H1 (cell line): ENCODE measurements around the gene SPRN. TPM values are rescaled to one million over a fixed set of nuclear protein-coding genes. Genes with fewer than 3 reads are reported as not detected.

Experiments used
- CTCF ChIA-PET: fragments of 300-600 bp; sonication (Branson Sonifier 250); formaldehyde crosslinking; loops from one replicate; lab custom pipeline; 2021; ENCODE audit not compliant: partially characterized antibody; lab: Charles Lee
- POLR2A ChIA-PET: fragments of 300-600 bp; sonication (Branson Sonifier 250); formaldehyde crosslinking; loops from one replicate; lab custom pipeline; 2021; ENCODE audit warnings: inconsistent platforms; ENCODE audit not compliant: partially characterized antibody; lab: Charles Lee
- DNase-seq, 2 experiments: peaks; one replicate each; pipeline versions ENCODE4 v3.0.0 to v3.0.0-alpha.2; 2010 to 2022; ENCODE audit warnings: low spot score in 2 of 2, low read depth in 1 of 2, mixed read lengths in 1 of 2
- FAIRE-seq: peaks from 2 replicates; lab custom pipeline; 2011; peaks lifted over from hg19 to GRCh38; lab: Jason Lieb, UNC
- H2AFZ ChIP-seq: 2 replicates; pipeline ENCODE4 v1.8.1; 2012; ENCODE audit warnings: low read length, inconsistent platforms
- H2AK5ac ChIP-seq: 2 replicates; pipeline ENCODE4 v1.6.1; 2013; ENCODE audit warnings: low read depth, low read length
- H2BK120ac ChIP-seq: replicated peaks from 2 replicates; pipeline ENCODE3; 2013; ENCODE audit warnings: low read depth, low read length, inconsistent platforms
- H2BK12ac ChIP-seq: 2 replicates; pipeline ENCODE4 v1.6.1; 2013; ENCODE audit warnings: low read depth, low read length
- H2BK15ac ChIP-seq: 2 replicates; pipeline ENCODE4 v1.6.1; 2013; ENCODE audit warnings: low read length
- H2BK20ac ChIP-seq: 2 replicates; pipeline ENCODE4 v1.6.1; 2013; ENCODE audit warnings: low read length
- H2BK5ac ChIP-seq: 2 replicates; pipeline ENCODE4 v1.6.1; 2013; ENCODE audit warnings: low read depth, low read length
- H3K14ac ChIP-seq: 2 replicates; pipeline ENCODE4 v1.6.1; 2013; ENCODE audit warnings: inconsistent platforms; ENCODE audit not compliant: insufficient read length
- H3K18ac ChIP-seq: 2 replicates; pipeline ENCODE4 v1.6.1; 2013; ENCODE audit warnings: low read length; ENCODE audit errors: extremely low read depth
- H3K23ac ChIP-seq: 2 replicates; pipeline ENCODE4 v1.6.1; 2013; ENCODE audit warnings: inconsistent platforms; ENCODE audit not compliant: insufficient read length
- H3K23me2 ChIP-seq: 2 replicates; pipeline ENCODE4 v1.6.1; 2013; ENCODE audit warnings: low read depth, low read length
- H3K27ac ChIP-seq: 2 replicates; pipeline ENCODE4 v1.6.1; 2011; ENCODE audit warnings: low read depth, low read length, inconsistent platforms
- H3K27me3 ChIP-seq, 4 experiments: replicated peaks in 1 of 4; 1 replicate in 1 of 4; 2 replicates in 3 of 4; pipeline versions ENCODE4 v1.6.1 to v1.8.1; 2011 to 2013; ENCODE audit warnings: low read length in 3 of 4, mild to moderate bottlenecking in 3 of 4, inconsistent platforms in 2 of 4, mixed read lengths in 2 of 4, moderate library complexity in 1 of 4; ENCODE audit not compliant: control insufficient read depth in 3 of 4, insufficient read depth in 3 of 4; ENCODE audit errors: extremely low read depth in 1 of 4
- H3K36me3 ChIP-seq, 4 experiments: 2 replicates each; pipeline versions ENCODE4 v1.6.1 to v1.8.1; 2011 to 2013; ENCODE audit warnings: mild to moderate bottlenecking in 4 of 4, low read length in 3 of 4, moderate library complexity in 2 of 4, control low read depth in 1 of 4, inconsistent platforms in 1 of 4; ENCODE audit not compliant: insufficient read depth in 4 of 4, control insufficient read depth in 2 of 4
- H3K4ac ChIP-seq: replicated peaks from 2 replicates; pipeline ENCODE3; 2013; ENCODE audit warnings: low read length, low read depth, mixed read lengths, inconsistent platforms; ENCODE audit not compliant: insufficient read length
- H3K4me1 ChIP-seq, 4 experiments: replicated peaks in 1 of 4; 1 replicate in 1 of 4; 2 replicates in 3 of 4; pipeline versions ENCODE4 v1.6.1 to v1.8.1; 2011 to 2013; ENCODE audit warnings: low read length in 3 of 4, inconsistent platforms in 2 of 4, mixed read lengths in 1 of 4; ENCODE audit not compliant: insufficient read depth in 4 of 4, control insufficient read depth in 3 of 4
- H3K4me2 ChIP-seq, 2 experiments: 2 replicates each; pipeline versions ENCODE4 v1.6.1 to v1.8.1; 2011 to 2013; ENCODE audit warnings: low read depth in 2 of 2, low read length in 2 of 2, control low read depth in 1 of 2, inconsistent platforms in 1 of 2, mild to moderate bottlenecking in 1 of 2; ENCODE audit not compliant: insufficient read depth in 1 of 2
- H3K4me3 ChIP-seq, 4 experiments: fragments of 200-600, 300-600 bp in 1 of 4; sonication (generic), shearing (Covaris generic), sonication (Bioruptor Twin) in 1 of 4; 2 replicates each; pipeline versions ENCODE4 v1.5.1 to v1.8.1; 2011 to 2016; ENCODE audit warnings: low read length in 4 of 4, low read depth in 3 of 4, control low read depth in 2 of 4, inconsistent platforms in 2 of 4, mild to moderate bottlenecking in 2 of 4, mixed read lengths in 1 of 4, moderate library complexity in 1 of 4; ENCODE audit not compliant: insufficient read depth in 2 of 4; ENCODE audit errors: extremely low read depth in 1 of 4
- H3K56ac ChIP-seq: replicated peaks from 2 replicates; pipeline ENCODE3; 2013; ENCODE audit warnings: low read depth, mild to moderate bottlenecking, mixed read lengths, low read length, inconsistent platforms; ENCODE audit not compliant: insufficient read length
- H3K79me1 ChIP-seq: 2 replicates; pipeline ENCODE4 v1.6.1; 2013; ENCODE audit warnings: low read depth, low read length, control low read depth
- H3K79me2 ChIP-seq, 2 experiments: 2 replicates each; pipeline versions ENCODE4 v1.6.1 to v1.8.1; 2012 to 2013; ENCODE audit warnings: low read length in 2 of 2, mild to moderate bottlenecking in 2 of 2, inconsistent platforms in 1 of 2; ENCODE audit not compliant: insufficient read depth in 2 of 2, control insufficient read depth in 1 of 2
- H3K9ac ChIP-seq, 4 experiments: replicated peaks in 1 of 4; 1 replicate in 1 of 4; 2 replicates in 3 of 4; pipeline versions ENCODE4 v1.6.1 to v1.8.1; 2011 to 2013; ENCODE audit warnings: low read depth in 3 of 4, low read length in 3 of 4, control low read depth in 2 of 4, mild to moderate bottlenecking in 2 of 4, moderate library complexity in 2 of 4, inconsistent platforms in 1 of 4; ENCODE audit errors: extremely low read depth in 1 of 4
- H3K9me3 ChIP-seq, 2 experiments: 2 replicates each; pipeline versions ENCODE4 v1.6.1 to v1.8.1; 2012 to 2013; ENCODE audit warnings: mild to moderate bottlenecking in 2 of 2, moderate library complexity in 2 of 2, control low read depth in 1 of 2, inconsistent platforms in 1 of 2, low read depth in 1 of 2, low read length in 1 of 2, mixed read lengths in 1 of 2; ENCODE audit not compliant: insufficient read depth in 2 of 2
- H4K20me1 ChIP-seq, 2 experiments: replicated peaks in 1 of 2; 2 replicates each; pipeline versions ENCODE3 to v1.8.1; 2011 to 2013; ENCODE audit warnings: inconsistent platforms in 2 of 2, low read length in 2 of 2, mild to moderate bottlenecking in 1 of 2; ENCODE audit not compliant: insufficient read depth in 2 of 2, control insufficient read depth in 1 of 2
- H4K5ac ChIP-seq: 2 replicates; pipeline ENCODE4 v1.6.1; 2013; ENCODE audit warnings: low read length, low read depth, mixed read lengths, inconsistent platforms; ENCODE audit not compliant: insufficient read length
- H4K8ac ChIP-seq: 2 replicates; pipeline ENCODE4 v1.8.0; 2013; ENCODE audit warnings: mild to moderate bottlenecking, moderate library complexity, low read length, inconsistent platforms; ENCODE audit not compliant: insufficient read depth; ENCODE audit errors: extremely low read depth
- H4K91ac ChIP-seq: replicated peaks from 2 replicates; pipeline ENCODE3; 2013; ENCODE audit warnings: low read length, mixed read lengths, inconsistent platforms; ENCODE audit not compliant: insufficient read length
- JUN ChIP-seq: IDR thresholded peaks from 2 replicates; pipeline ENCODE4 v1.6.1; 2011; ENCODE audit warnings: low read depth, mild to moderate bottlenecking, improper control_type of control experiment, low read length
- KDM5A ChIP-seq: fragments of 200-600 bp; IDR thresholded peaks from 2 replicates; pipeline ENCODE4 v1.7.1; 2012; ENCODE audit warnings: mild to moderate bottlenecking, low read length, inconsistent platforms, mixed read lengths
- PHF8 ChIP-seq: fragments of 200-600 bp; sonication (generic); conservative IDR thresholded peaks from 2 replicates; pipeline ENCODE4 v1.7.1; 2012; ENCODE audit warnings: low read depth, mild to moderate bottlenecking, inconsistent platforms, low read length, moderate library complexity
- WGBS, 2 experiments: shearing (Covaris generic) in 1 of 2; methylation state at CpG; one replicate each; pipeline versions ENCODE4 v1.1.6 to v1.1.7; 2013 to 2015; ENCODE audit warnings: low lambda C conversion rate in 2 of 2, mixed read lengths in 2 of 2, inconsistent platforms in 1 of 2, low coverage in 1 of 2, missing lambda C conversion rate in 1 of 2; ENCODE audit not compliant: insufficient replicate concordance in 2 of 2, insufficient coverage in 1 of 2, insufficient read length in 1 of 2; ENCODE audit errors: extremely low coverage in 1 of 2, missing lambda C conversion rate in 1 of 2; 5-methylcytosine and 5-hydroxymethylcytosine counted together
- polyA plus RNA-seq, 7 experiments: library from polyadenylated mRNA; depleted of rRNA in 3 of 7; stranded (reverse) in 5 of 7; unstranded in 2 of 7; fragments of >200 nt in 5 of 7; fragments of 200-250 nt in 2 of 7; gene quantifications; 1 replicate in 5 of 7; 2 replicates in 1 of 7; 4 replicates in 1 of 7; pipeline versions ENCODE4 v1.2.1 to v1.2.3, GENCODE V29; 2011 to 2013; ENCODE audit warnings: missing spikeins in 2 of 7, mixed read lengths in 2 of 7
- total RNA-seq: library from RNA; stranded (reverse); fragmentation: NEBNext Ultra II Directional; extraction: Animal tissue kit (Norgen Biotek cat#: 25700); gene quantifications from 2 replicates; pipeline ENCODE4 v1.2.1, GENCODE V29; 2021

SPRN gene
- total and polyA plus RNA-seq, 2 of the 8 experiments (the other 6 are each of a cell fraction or from before 2014, with no cell fraction given), result 0.23 to 0.24 TPM

DNA sequence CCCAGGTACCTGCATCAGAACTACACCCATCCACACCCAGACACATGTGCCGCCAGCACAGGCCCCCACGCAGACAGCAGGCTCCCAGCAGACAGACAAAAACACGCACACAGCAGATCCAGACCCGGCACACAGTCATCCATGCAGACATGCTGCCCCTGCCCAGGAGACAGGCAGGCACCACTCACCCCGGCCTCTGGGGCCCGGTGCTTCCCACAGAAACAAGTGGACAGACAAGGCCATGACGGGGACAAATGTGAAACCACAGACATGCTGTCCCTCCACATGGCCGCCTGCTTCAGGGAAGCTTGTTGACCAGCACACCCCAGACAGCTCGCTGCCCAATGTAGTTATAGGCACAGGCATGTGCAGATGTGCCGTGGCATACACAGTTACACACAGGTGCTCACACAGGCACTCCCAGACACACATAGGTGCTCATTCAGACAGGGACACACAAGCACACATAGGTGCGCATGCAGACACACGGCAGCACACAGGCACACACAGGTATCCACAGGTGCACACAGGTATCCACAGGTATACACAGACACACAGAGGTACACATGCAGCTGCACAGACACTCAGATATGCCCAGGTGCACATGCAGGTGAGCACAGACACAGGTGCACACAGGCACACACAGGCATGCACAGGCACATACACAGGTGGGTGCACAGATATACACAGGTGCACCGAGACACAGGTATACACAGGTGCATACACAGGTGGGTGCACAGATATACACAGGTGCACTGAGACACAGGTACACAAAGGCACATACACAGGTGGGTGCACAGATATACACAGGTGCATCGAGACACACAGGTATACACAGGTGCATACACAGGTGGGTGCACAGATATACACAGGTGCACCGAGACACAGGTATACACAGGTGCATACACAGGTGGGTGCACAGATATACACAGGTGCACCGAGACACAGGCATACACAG, 18.8 kb upstream of the SPRN start:
- no peak overlapping the region for H2BK5ac ChIP-seq
- no peak overlapping the region for H2BK120ac ChIP-seq
- H2BK20ac ChIP-seq, result no peak overlapping the region
- H3K79me1 ChIP-seq, result no peaks in the 10 kb centered on the region
- WGBS, 2 experiments, result 75% methylated on average over 14 of the region's 16 CpGs; no CpG with 5 or more reads in 1 of the 2 experiments
- H4K8ac ChIP-seq, result no peak overlapping the region
- no peak overlapping the region for H3K14ac ChIP-seq
- no peak overlapping the region for H3K4ac ChIP-seq
- H3K23ac ChIP-seq, result no peak overlapping the region
- CTCF ChIA-PET, result no interaction called here
- no peak overlapping the region for H4K5ac ChIP-seq
- FAIRE-seq (no peak), DNase-seq (no peak)
- H3K23me2 ChIP-seq, result no peaks in the 10 kb centered on the region
- H3K4me2 ChIP-seq, result no peak overlapping the region
- H3K56ac ChIP-seq, result peak overlapping the region; percentile 6
- no peaks in the 10 kb centered on the region for H3K4me1 ChIP-seq
- H3K79me2 ChIP-seq, result no peaks in the 10 kb centered on the region
- no peak overlapping the region for H2AK5ac ChIP-seq
- no peak overlapping the region for H2BK12ac ChIP-seq
- H2AFZ ChIP-seq, result no peak overlapping the region
- H2BK15ac ChIP-seq, result no peak overlapping the region
- no peaks in the 10 kb centered on the region for H3K36me3 ChIP-seq
- no peak overlapping the region for H3K27ac ChIP-seq
- H3K4me3 ChIP-seq, result no peak overlapping the region
- peaks cover 77 to 89% of the 10 kb centered on the region in 2 experiments for H3K9me3 ChIP-seq
- 0 out of 7 replicates have a peak, but pooled peaks cover 0 to 2% (median 0%) of the 10 kb centered on the region in 4 experiments for H3K27me3 ChIP-seq
- H3K18ac ChIP-seq, result no peak overlapping the region
- H4K91ac ChIP-seq, result no peak overlapping the region
- H4K20me1 ChIP-seq, result no peaks in the 10 kb centered on the region
- POLR2A ChIA-PET, result no interaction called here
- no peak overlapping the region; a peak in 1 of 7 replicates for H3K9ac ChIP-seq
- TF ChIP-seq KDM5A, result no peak
- TF ChIP-seq PHF8, result no peak
- TF ChIP-seq JUN, result no peak
